Right cardiac atrium (tissue), 5 donors: ENCODE results near the gene RCAN1. TPM values are rescaled to one million over a fixed set of nuclear protein-coding genes. Genes with fewer than 3 reads are reported as not detected.

Experiments
- ATAC-seq, 2 donors: fragments of 200-7000 bp; cut with Tn5 transposase; one replicate each; pipeline versions ENCODE4 v1.8.0 to v1.9.1; 2020; ENCODE audit warnings: moderate library complexity in 2 of 2, mild to moderate bottlenecking in 1 of 2
- DNase-seq, 3 donors: peaks; one replicate each; pipeline ENCODE4 v3.0.0-alpha.2; 2020
- H3K27ac ChIP-seq: one replicate; pipeline ENCODE4 v1.5.1; 2013; ENCODE audit warnings: mild to moderate bottlenecking, low read length, control low read depth, moderate library complexity
- H3K27me3 ChIP-seq: one replicate; pipeline ENCODE4 v1.6.1; 2013; ENCODE audit not compliant: control insufficient read depth, insufficient read depth
- H3K4me1 ChIP-seq: one replicate; pipeline ENCODE4 v1.6.1; 2013; ENCODE audit warnings: low read length; ENCODE audit not compliant: control insufficient read depth, insufficient read depth
- H3K4me3 ChIP-seq: one replicate; pipeline ENCODE4 v1.5.1; 2013; ENCODE audit warnings: low read length, control low read depth
- H3K9me3 ChIP-seq: one replicate; pipeline ENCODE4 v1.6.1; 2013; ENCODE audit warnings: low read length; ENCODE audit not compliant: control insufficient read depth
- WGBS: extraction: QIAGEN DNeasy Blood & Tissue Kit; methylation state at CpG from one replicate; pipeline ENCODE4 v1.1.7; 2013; 5-methylcytosine and 5-hydroxymethylcytosine counted together
- intact Hi-C, 4 donors: fragments of 100-400 bp; cut with DNase I; formaldehyde crosslinking; loops; one replicate each; pipeline versions ENCODE4 v1.11.0 to v1.14.0; 2022 to 2023
- polyA plus RNA-seq: library from polyadenylated mRNA; stranded (reverse); fragments of 200-250 nt; gene quantifications from one replicate; pipeline ENCODE4 v1.2.3, GENCODE V29; 2013
- total RNA-seq, 4 donors: library from RNA; stranded (reverse); fragmentation: NEBNext Ultra II Directional; extraction: Animal tissue kit (Norgen Biotek cat#: 25700); gene quantifications; one replicate each; pipeline ENCODE4 v1.2.1, GENCODE V29; 2021
- donor health status: healthy with polysubstance abuse.
- donor health status: DM: no; HTN: yes; CAD: no.
- donor health status: DM: no; HTN: no; CAD: no.
- donor health status: DM: no; HTN: yes; CAD: no; lungs with severe emphysema.
- donor health status: DM: yes; HTN: yes; CAD: no.

RCAN1 gene
- total and polyA plus RNA-seq, 5 donors = 26.7 to 39.7 (median 32.4) TPM

DNA sequence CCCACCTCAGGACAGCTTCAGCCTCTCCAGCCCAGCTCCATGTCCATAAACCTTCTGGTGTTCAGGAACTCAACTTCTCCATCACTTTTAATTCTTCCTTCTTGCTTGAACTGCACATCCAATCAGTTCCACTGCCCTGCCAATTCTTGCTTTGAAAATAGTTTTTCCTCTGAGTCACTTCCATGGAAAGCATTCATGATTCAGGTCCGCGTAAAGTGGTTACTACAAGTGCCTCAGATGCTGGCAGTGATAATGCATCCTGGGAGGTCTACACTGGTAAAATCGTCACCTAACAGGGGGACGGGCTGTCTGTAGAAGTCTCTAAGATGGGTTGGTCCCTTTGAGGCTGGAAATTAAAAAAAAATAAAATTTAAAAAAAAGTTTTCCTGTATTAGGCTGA lies 25.9 kb upstream of the RCAN1 start:
- DNase-seq = no peak
- Histone ChIP-seq H3K27ac (no peak overlapping the region), H3K9me3 (no peaks in the 10 kb centered on the region), H3K27me3 (no peaks in the 10 kb centered on the region), H3K4me3 (no peak overlapping the region), H3K4me1 (no peaks in the 10 kb centered on the region)
- no peak for ATAC-seq
- 67% methylated on average over 4 of the region's 4 CpGs for WGBS
- intact Hi-C loops = no loop called here

DNA sequence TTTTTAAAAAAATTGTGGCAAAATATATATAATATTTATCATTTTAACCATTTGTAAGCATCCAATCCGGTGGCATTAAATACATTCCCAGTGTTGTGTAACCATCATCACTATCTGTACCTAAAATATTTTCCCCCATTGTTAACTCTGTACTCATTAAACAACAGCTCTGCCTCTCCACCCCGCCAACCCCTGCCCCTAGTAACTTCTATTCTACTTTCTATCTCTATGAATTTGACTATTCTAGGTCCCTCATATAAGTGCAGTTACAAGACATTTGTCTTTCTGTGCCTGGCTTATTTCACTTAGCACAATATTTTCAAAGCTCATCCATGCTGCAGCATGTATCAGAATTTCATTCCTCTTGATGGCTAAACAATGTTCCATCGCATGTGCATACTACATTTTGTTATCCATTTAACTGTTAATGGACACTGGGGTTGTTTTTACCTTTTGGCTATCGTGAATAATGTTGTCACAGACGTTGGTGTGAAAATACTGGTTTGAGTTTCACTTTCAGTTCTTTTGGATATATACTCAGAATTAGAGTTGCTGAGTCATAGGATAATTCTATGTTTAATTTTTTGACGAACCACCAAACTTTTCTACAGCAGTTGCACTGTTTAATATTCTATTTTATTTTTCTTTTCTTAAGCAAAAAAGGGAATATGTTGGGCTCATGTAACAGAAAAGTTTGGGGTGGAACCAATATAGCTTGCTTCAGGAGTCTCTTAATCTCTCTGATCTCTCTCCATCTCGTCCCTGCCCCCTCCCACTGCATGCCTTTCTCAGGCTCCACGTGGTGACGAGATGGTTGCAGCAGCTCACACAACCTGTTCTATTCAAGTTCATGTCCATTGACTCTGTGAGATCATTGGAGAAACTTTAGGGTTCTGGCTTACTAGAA lies 25.2 kb upstream of the RCAN1 start:
- intact Hi-C loops = no loop called here
- no peaks in the 10 kb centered on the region for H3K27me3 ChIP-seq
- DNase-seq (no peak), ATAC-seq (no peak)
- no peaks in the 10 kb centered on the region for H3K9me3 ChIP-seq
- no peak overlapping the region for H3K4me3 ChIP-seq
- 51% methylated on average over 9 of the region's 9 CpGs for WGBS
- no peak overlapping the region for H3K27ac ChIP-seq
- no peaks in the 10 kb centered on the region for H3K4me1 ChIP-seq

DNA sequence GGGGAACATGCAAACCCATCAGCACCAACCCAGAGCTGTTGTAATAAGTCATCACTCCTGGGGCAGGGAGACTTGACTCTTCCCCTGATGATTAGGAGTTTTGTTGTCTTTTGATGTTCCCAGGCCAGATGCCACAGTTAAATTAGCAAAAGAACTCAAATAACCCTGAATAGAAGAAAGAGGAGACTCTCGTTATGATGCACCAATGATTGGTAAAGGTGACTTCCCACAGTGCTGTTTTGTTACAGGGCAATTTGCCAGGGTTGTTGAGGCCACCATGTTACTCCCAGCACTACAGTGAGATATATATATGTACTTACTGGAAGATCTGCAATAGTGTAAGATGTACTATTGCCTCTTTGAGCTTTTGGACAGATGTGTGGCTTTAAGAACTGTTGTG lies 24.3 kb upstream of the RCAN1 start:
- H3K27me3 ChIP-seq = no peaks in the 10 kb centered on the region
- 82% methylated on average over 1 of the region's 1 CpG for WGBS
- intact Hi-C loops = no loop called here
- no peak for DNase-seq
- no peak overlapping the region for H3K27ac ChIP-seq
- H3K4me3 ChIP-seq = no peak overlapping the region
- no peaks in the 10 kb centered on the region for H3K4me1 ChIP-seq
- no peaks in the 10 kb centered on the region for H3K9me3 ChIP-seq
- no peak for ATAC-seq

DNA sequence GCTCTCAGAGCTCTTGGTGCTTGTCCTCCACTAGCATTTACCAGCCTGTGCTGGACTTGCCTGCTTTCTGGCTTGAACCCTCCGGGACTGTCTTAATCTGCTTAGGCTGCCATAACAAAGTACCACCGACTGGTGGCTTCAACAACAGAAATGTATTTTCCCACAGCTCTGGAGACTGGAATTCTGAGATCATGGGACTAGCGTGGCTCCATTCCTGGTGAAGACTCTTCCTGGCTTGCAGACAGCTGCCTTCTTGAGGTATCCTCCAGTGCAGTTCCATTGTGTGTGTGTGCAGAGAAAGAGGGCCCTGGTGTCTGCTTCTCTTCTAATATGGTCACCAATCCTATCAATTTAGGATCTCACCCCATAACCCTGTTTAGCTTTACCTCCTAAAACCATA lies 22.0 kb upstream of the RCAN1 start:
- H3K27ac ChIP-seq = no peak overlapping the region
- ATAC-seq (no peak), DNase-seq (no peak)
- H3K9me3 ChIP-seq = no peaks in the 10 kb centered on the region
- 69% methylated on average over 3 of the region's 3 CpGs for WGBS
- H3K27me3 ChIP-seq = no peaks in the 10 kb centered on the region
- H3K4me3 ChIP-seq = no peak overlapping the region
- intact Hi-C loops = no loop called here
- H3K4me1 ChIP-seq = no peaks in the 10 kb centered on the region

DNA sequence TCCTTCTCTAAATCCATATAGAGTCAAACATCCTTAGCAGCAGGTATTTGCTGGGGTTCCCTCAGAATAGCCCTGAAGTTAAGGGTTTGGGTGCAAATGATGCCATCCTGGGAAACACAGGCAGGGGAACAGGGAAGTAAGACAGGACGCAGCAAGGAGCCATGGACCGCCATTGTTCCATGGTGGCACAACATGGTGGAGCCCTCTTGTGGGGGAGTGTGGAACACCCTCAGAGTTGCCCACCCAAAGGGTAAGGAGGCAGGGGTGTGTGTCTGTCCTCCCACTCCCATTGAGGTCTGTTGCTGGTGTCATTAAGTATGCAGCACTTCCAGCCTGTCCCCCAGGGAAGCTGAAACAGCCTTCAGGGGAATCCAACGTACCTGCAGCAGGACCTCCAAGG lies 20.4 kb upstream of the RCAN1 start:
- no peak overlapping the region for H3K4me3 ChIP-seq
- no peaks in the 10 kb centered on the region for H3K9me3 ChIP-seq
- no peaks in the 10 kb centered on the region for H3K4me1 ChIP-seq
- intact Hi-C loops = no loop called here
- WGBS = 66% methylated on average over 3 of the region's 3 CpGs
- no peak overlapping the region for H3K27ac ChIP-seq
- H3K27me3 ChIP-seq = no peaks in the 10 kb centered on the region
- DNase-seq (no peak), ATAC-seq (no peak)

DNA sequence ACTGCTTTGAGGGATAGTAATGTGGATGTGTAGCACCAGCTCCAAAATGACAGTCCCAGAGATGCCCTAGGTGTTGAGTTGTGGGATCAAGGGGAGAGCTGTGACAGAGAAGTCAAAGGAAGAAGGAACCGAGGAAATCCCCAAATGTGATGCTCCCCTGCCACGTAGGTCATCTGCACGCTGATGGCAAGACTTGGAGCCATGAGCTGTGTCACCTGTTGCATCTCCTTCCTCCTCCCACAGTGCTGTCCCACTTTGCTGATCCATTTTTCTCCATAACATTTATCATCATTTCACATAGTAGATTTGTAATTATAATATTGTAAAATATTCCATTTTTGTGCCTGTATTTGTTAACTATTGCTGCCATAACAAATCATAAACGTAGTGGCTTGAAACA lies 17.6 kb upstream of the RCAN1 start:
- ATAC-seq = no peak
- Histone ChIP-seq H3K27ac (no peak overlapping the region), H3K27me3 (no peaks in the 10 kb centered on the region), H3K4me1 (no peaks in the 10 kb centered on the region), H3K9me3 (no peaks in the 10 kb centered on the region), H3K4me3 (no peak overlapping the region)
- intact Hi-C loops = no loop called here
- WGBS = 69% methylated on average over 4 of the region's 4 CpGs
- no peak for DNase-seq

DNA sequence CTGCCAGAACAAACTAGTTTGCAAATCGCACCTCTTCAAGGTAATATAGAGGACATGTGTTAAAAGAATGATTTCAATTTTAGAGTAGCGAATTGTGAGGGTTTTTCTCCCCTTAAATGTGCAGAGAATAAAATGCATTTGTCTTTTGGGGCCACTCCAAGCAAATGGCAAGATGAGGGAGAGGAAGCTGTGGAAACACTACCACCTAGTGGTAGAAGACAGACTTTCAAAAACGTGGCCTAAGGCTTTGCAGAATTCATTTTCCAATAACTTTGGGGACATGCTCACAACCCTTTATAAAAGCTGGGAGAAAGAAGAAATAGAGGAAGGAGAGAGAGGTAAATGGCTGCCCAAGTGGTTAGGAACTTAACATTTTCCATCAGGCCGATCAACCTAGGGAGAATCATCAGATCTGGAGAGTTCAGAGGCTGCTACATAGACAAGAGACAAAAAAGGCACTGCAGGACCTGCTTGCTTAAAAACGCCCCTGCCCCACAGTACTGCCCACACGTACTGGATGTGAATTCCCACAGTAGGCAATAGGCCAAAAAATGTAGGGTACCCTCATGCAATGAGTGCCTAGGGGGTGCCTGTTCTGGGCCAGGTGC lies 15.7 kb upstream of the RCAN1 start:
- Histone ChIP-seq H3K9me3 (no peaks in the 10 kb centered on the region), H3K27ac (no peak overlapping the region), H3K4me3 (no peak overlapping the region), H3K4me1 (no peaks in the 10 kb centered on the region), H3K27me3 (no peaks in the 10 kb centered on the region)
- no peak for DNase-seq
- WGBS = 7% methylated on average over 6 of the region's 6 CpGs
- intact Hi-C loops = no loop called here
- peak; percentile 53 to 59 for ATAC-seq

DNA sequence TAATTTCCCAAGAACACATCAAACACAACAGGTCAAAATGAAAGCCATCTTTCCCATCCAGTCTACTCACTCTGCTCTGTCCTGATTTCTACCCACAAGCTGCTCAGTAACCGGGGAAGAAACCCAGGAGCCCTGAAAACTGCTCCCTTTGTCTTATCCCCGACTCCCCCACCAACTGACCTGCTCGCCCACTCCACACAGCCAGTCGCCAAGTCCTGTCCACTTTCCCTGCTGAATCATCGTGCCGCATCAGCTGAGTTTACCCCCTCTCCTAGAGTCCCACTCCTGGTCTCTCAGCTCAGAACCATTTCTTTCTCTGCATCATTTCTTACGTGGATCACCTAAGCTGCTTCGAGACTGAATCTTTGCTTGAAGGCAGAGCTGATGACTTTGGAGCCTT lies 11.2 kb upstream of the RCAN1 start:
- no peaks in the 10 kb centered on the region for H3K9me3 ChIP-seq
- no peak for ATAC-seq
- intact Hi-C loops = no loop called here

DNA sequence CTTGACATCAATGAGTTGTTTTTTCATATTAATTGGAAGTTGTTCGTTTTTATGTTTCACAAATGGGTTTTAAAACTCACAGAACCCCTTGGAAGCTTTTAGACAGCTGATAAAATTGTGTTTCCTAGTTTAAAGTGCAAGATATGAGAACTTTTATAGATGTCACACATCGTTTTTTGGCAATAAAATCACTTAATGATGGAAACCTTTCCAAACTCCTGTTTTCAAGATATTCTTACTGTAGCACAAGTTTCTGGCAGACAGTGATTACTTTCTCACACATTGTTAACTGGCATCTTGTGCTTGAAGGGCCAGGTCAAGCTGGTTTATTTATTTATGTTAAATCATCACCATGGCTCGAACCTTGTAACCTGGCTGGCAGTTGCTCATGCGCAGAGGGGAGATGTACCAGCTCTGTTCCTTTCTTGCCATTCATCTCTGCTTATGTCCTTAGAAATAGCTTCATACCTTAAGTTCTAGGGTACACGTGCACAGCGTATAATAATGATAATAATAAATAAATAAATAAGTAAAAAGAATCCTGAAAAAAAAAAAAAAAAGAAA lies 10.2 kb upstream of the RCAN1 start:
- WGBS = 37% methylated on average over 6 of the region's 6 CpGs
- peak; percentile 40 to 59 for ATAC-seq
- Histone ChIP-seq H3K4me1 (no peaks in the 10 kb centered on the region), H3K9me3 (no peaks in the 10 kb centered on the region), H3K27me3 (no peaks in the 10 kb centered on the region), H3K27ac (no peak overlapping the region), H3K4me3 (no peak overlapping the region)
- peak in 1 of 3 donors; percentile 66 for DNase-seq
- intact Hi-C loops = no loop called here

More for the DNA sequence above, 11.2 kb upstream of the RCAN1 start:
- Histone ChIP-seq H3K27ac (no peak overlapping the region), H3K4me1 (no peaks in the 10 kb centered on the region), H3K4me3 (no peak overlapping the region), H3K27me3 (no peaks in the 10 kb centered on the region)
- 84% methylated on average over 8 of the region's 8 CpGs for WGBS
- DNase-seq = no peak

DNA sequence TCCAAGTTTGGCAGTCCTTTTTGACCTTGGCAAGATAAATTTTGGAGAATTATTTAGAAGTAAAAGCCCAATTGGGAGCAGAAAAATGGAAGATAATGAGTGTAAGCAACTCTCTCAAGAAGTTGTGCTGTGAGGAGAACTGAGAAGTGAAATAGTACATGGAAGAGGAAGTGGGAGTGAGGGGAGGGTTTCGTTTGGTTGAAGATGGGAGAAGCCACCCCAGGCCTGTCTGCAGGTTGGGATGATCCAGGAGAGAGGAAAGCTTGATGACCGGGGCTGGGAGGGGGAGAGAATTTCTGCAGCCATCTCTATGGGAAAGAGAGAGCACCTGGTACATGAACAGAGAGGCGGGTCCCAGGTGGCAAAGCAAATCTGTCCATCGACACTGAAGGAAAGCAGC lies 8.6 kb upstream of the RCAN1 start:
- 75% methylated on average over 4 of the region's 4 CpGs for WGBS
- Histone ChIP-seq H3K9me3 (no peaks in the 10 kb centered on the region), H3K27me3 (no peaks in the 10 kb centered on the region), H3K27ac (no peak overlapping the region), H3K4me1 (no peaks in the 10 kb centered on the region), H3K4me3 (no peak overlapping the region)
- DNase-seq (no peak), ATAC-seq (no peak)
- intact Hi-C loops = no loop called here
